ENCODE data around the gene RPL31.

The RPL31 gene

GRCh38 chr2:100995309-100996075 lies 6.6 kb upstream of the RPL31 start:
- H3K36me3 ChIP-seq, result no peaks in the 10 kb centered on the region
- no peak for DNase-seq
- no peaks in the 10 kb centered on the region for H3K27me3 ChIP-seq
- no peaks in the 10 kb centered on the region for H3K9me3 ChIP-seq
- H3K4me1 ChIP-seq, result no peaks in the 10 kb centered on the region
- H3K4me3 ChIP-seq (ENCODE audit: low read depth, low read length), result no peak overlapping the region
- TF ChIP-seq CTCF (IDR thresholded peaks at IDR 0.05; ENCODE audit: low read depth, low read length), result no peak

- no peak for DNase-seq
- Histone ChIP-seq H3K27me3 (no peaks in the 10 kb centered on the region), H3K4me3 (ENCODE audit: low read depth, low read length) (no peak overlapping the region), H3K4me1 (no peaks in the 10 kb centered on the region; the same call in 1 of the 2 replicates), H3K9me3 (no peaks in the 10 kb centered on the region), H3K36me3 (peaks cover 3% of the 10 kb centered on the region)
- TF ChIP-seq CTCF (IDR thresholded peaks at IDR 0.05; ENCODE audit: low read depth, low read length), result no peak
These were observed 4.4 kb upstream of the RPL31 start for GRCh38 chr2:100997509-100998234.

GRCh38 chr2:100998235-100998573 lies 3.9 kb upstream of the RPL31 start:
- no peaks in the 10 kb centered on the region for H3K27me3 ChIP-seq
- no peaks in the 10 kb centered on the region for H3K9me3 ChIP-seq
- no peak for DNase-seq
- no peaks in the 10 kb centered on the region; the same call in 1 of the 2 replicates for H3K4me1 ChIP-seq
- H3K4me3 ChIP-seq (ENCODE audit: low read depth, low read length), result no peak overlapping the region
- TF ChIP-seq CTCF (IDR thresholded peaks at IDR 0.05; ENCODE audit: low read depth, low read length), result no peak
- peaks cover 8% of the 10 kb centered on the region for H3K36me3 ChIP-seq

GRCh38 chr2:100999995-101000394 lies 2.1 kb upstream of the RPL31 start:
- DNase-seq, result no peak
- Histone ChIP-seq H3K4me3 (ENCODE audit: low read depth, low read length) (no peak overlapping the region), H3K27me3 (no peaks in the 10 kb centered on the region), H3K4me1 (no peaks in the 10 kb centered on the region; the same call in 1 of the 2 replicates), H3K9me3 (no peaks in the 10 kb centered on the region), H3K36me3 (peaks cover 26% of the 10 kb centered on the region)
- TF ChIP-seq CTCF (IDR thresholded peaks at IDR 0.05; ENCODE audit: low read depth, low read length), result no peak

GRCh38 chr2:101002562-101003277 lies 631 bp downstream of the RPL31 start:
- no peaks in the 10 kb centered on the region for H3K27me3 ChIP-seq
- H3K9me3 ChIP-seq, result no peaks in the 10 kb centered on the region
- no peaks in the 10 kb centered on the region; the same call in 1 of the 2 replicates for H3K4me1 ChIP-seq
- no peak for DNase-seq
- peak overlapping the region; percentile 93 for H3K4me3 ChIP-seq (ENCODE audit: low read depth, low read length)
- H3K36me3 ChIP-seq, result peaks cover 53% of the 10 kb centered on the region
- TF ChIP-seq CTCF (IDR thresholded peaks at IDR 0.05; ENCODE audit: low read depth, low read length), result no peak

All from BE2C (cell line).